HepG2 (cell line): ENCODE measurements around the gene RHEBL1. TPM values are rescaled to one million over a fixed set of nuclear protein-coding genes. Genes with fewer than 3 reads are reported as not detected.

Experiments used
- ATAC-seq: fragments of 200-7000 bp; cut with Tn5 transposase; 3 replicates; pipeline ENCODE4 v1.9.1; 2020; ENCODE audit warnings: mild to moderate bottlenecking, moderate library complexity
- BruUV-seq: library from RNA; stranded (reverse); fragments of 400-500 nt; replicated peaks from 2 replicates; lab custom pipeline; 2021; lab: Mats Ljungman, UMichigan
- CTCF ChIA-PET: fragments of 300-600 bp; formaldehyde crosslinking; extraction: SDS; loops from one replicate; lab custom pipeline; 2021; ENCODE audit warnings: low total read pairs, inconsistent platforms, low intra/inter-chr PET ratio; lab: Yijun Ruan, JAX
- POLR2A ChIA-PET: fragments of 350-600 bp; sonication (Branson Sonifier 250); formaldehyde crosslinking; loops from one replicate; lab custom pipeline; 2020; ENCODE audit warnings: antibody characterized with exemption, inconsistent platforms; lab: Yijun Ruan, JAX
- DNase-seq: peaks from one replicate; pipeline ENCODE4 v3.0.0-alpha.2; 2015; ENCODE audit warnings: low spot score
- FAIRE-seq: peaks from 3 replicates; lab custom pipeline; 2011; peaks lifted over from hg19 to GRCh38; lab: Jason Lieb, UNC
- H2AFZ ChIP-seq: one replicate; pipeline ENCODE4 v1.6.1; 2011; ENCODE audit warnings: low read length, inconsistent platforms
- H3K27ac ChIP-seq: fragments of 300-600 bp; 3 replicates; pipeline ENCODE4 v1.8.0; 2011; ENCODE audit warnings: mixed run types, mild to moderate bottlenecking, mixed read lengths, low read length, inconsistent platforms; ENCODE audit not compliant: insufficient read depth; ENCODE audit errors: extremely low read length
- H3K27me3 ChIP-seq, 2 experiments: fragments of 200-600 bp in 1 of 2; 2 replicates in 1 of 2; 3 replicates in 1 of 2; pipeline versions ENCODE4 v1.6.0 to v1.8.0; 2011; ENCODE audit warnings: low read length in 2 of 2, mild to moderate bottlenecking in 2 of 2, moderate library complexity in 2 of 2, inconsistent platforms in 1 of 2; ENCODE audit not compliant: insufficient read depth in 2 of 2, control insufficient read depth in 1 of 2
- H3K36me3 ChIP-seq, 2 experiments: fragments of 200-600 bp in 1 of 2; replicated peaks in 1 of 2; 2 replicates in 1 of 2; 3 replicates in 1 of 2; pipeline versions ENCODE4 v1.5.1 to v1.8.0; 2011; ENCODE audit warnings: low read length in 2 of 2, inconsistent platforms in 1 of 2; ENCODE audit not compliant: insufficient read depth in 2 of 2, control insufficient read depth in 1 of 2
- H3K4me1 ChIP-seq: 2 replicates; pipeline ENCODE4 v1.5.1; 2012; ENCODE audit warnings: low read length, inconsistent platforms; ENCODE audit not compliant: insufficient read depth
- H3K4me2 ChIP-seq: 2 replicates; pipeline ENCODE4 v1.6.0; 2011; ENCODE audit warnings: low read depth, low read length, inconsistent platforms
- H3K4me3 ChIP-seq, 3 experiments: fragments of 200-600 bp in 1 of 3; sonication (generic), shearing (Covaris generic) in 1 of 3; replicated peaks in 1 of 3; 2 replicates each; pipeline ENCODE4 v1.5.1; 2011 to 2016; ENCODE audit warnings: low read length in 3 of 3, inconsistent platforms in 2 of 3, low read depth in 2 of 3, mild to moderate bottlenecking in 2 of 3, control low read depth in 1 of 3, mixed read lengths in 1 of 3; ENCODE audit not compliant: insufficient read depth in 1 of 3
- H3K79me2 ChIP-seq: one replicate; pipeline ENCODE4 v1.6.1; 2011; ENCODE audit warnings: low read length, inconsistent platforms; ENCODE audit not compliant: insufficient read depth
- H3K9ac ChIP-seq: 2 replicates; pipeline ENCODE4 v1.6.0; 2011; ENCODE audit warnings: mild to moderate bottlenecking, low read depth, low read length, inconsistent platforms; ENCODE audit not compliant: insufficient read depth
- H3K9me3 ChIP-seq: 2 replicates; pipeline ENCODE4 v1.5.1; 2012; ENCODE audit warnings: mild to moderate bottlenecking, low read length
- H4K20me1 ChIP-seq: 2 replicates; pipeline ENCODE4 v1.6.0; 2011; ENCODE audit warnings: inconsistent platforms, mild to moderate bottlenecking, low read length, moderate library complexity; ENCODE audit not compliant: insufficient read depth
- FOXA1 ChIP-seq, 2 experiments: fragments of 450-650 bp in 1 of 2; sonication (generic) in 1 of 2; formaldehyde crosslinking in 1 of 2; IDR thresholded peaks; 2 replicates each; pipeline versions ENCODE4 v1.4.0 to v1.6.1; 2016 to 2020; ENCODE audit warnings: missing genetic modification reagents in 1 of 2
- MAFF ChIP-seq: IDR thresholded peaks from 2 replicates; pipeline ENCODE4 v1.6.1; 2011; ENCODE audit warnings: low read depth, low read length, improper control_type of control experiment
- PCBP2 ChIP-seq: fragments of 200-400 bp; formaldehyde crosslinking; optimal IDR thresholded peaks from 2 replicates; pipeline ENCODE3; 2018; ENCODE audit warnings: low read length, low read depth; ENCODE audit not compliant: poor library complexity, severe bottlenecking
- U2AF2 ChIP-seq: fragments of 200-400 bp; formaldehyde crosslinking; IDR thresholded peaks from 2 replicates; pipeline ENCODE4 v1.6.1; 2017; ENCODE audit warnings: low read depth, mild to moderate bottlenecking, low read length
- ZBTB8A ChIP-seq: sonication (generic); formaldehyde crosslinking; IDR thresholded peaks from 2 replicates; pipeline ENCODE4 v1.4.0; 2020; ENCODE audit warnings: mild to moderate bottlenecking, low read depth, missing genetic modification reagents, borderline replicate concordance
- ZFP82 ChIP-seq: sonication (generic); formaldehyde crosslinking; IDR thresholded peaks from 2 replicates; pipeline ENCODE4 v1.5.1; 2020; ENCODE audit warnings: mild to moderate bottlenecking, missing genetic modification reagents, borderline replicate concordance
- ZNF232 ChIP-seq: sonication (generic); formaldehyde crosslinking; IDR thresholded peaks from 2 replicates; pipeline ENCODE4 v1.4.0; 2020; ENCODE audit warnings: missing genetic modification reagents, borderline replicate concordance
- ZNF75D ChIP-seq: sonication (generic); formaldehyde crosslinking; IDR thresholded peaks from 2 replicates; pipeline ENCODE4 v1.8.1; 2023; ENCODE audit warnings: missing genetic modification reagents, mild to moderate bottlenecking, borderline replicate concordance
- WGBS: methylation state at CpG from one replicate; pipeline ENCODE4 v1.1.6; 2017; ENCODE audit warnings: low lambda C conversion rate; 5-methylcytosine and 5-hydroxymethylcytosine counted together
- in situ Hi-C: cut with HindIII; loops from 2 replicates; pipeline ENCODE4 v1.10.0; 2017; ENCODE audit warnings: low pct_unique_long_range_greater_than_20kb; ENCODE audit not compliant: extremely low pct_ligation_motif_present
- intact Hi-C: fragments of 100-400 bp; cut with micrococcal nuclease; formaldehyde crosslinking; loops from one replicate; pipeline ENCODE4 v1.10.0; 2022; ENCODE audit not compliant: unreplicated experiment
- polyA plus RNA-seq, 8 experiments: library from polyadenylated mRNA; depleted of rRNA in 3 of 8; stranded (reverse) in 7 of 8; unstranded in 1 of 8; fragments of >200 nt; fragmentation: Illumina TruSeq in 4 of 8; extraction: Trizol in 4 of 8; gene quantifications; 2 replicates each; pipeline versions ENCODE4 v1.2.1 to v1.2.3, GENCODE V29; 2011 to 2016; ENCODE audit warnings: low read depth in 4 of 8, missing spikeins in 1 of 8, mixed read lengths in 1 of 8; ENCODE audit not compliant: insufficient read depth in 1 of 8
- total RNA-seq, 5 experiments: library from RNA; depleted of rRNA; stranded (reverse); fragments of >200 nt; fragmentation: Illumina TruSeq; extraction: Trizol; gene quantifications; 2 replicates each; pipeline ENCODE4 v1.2.3, GENCODE V29; 2016; ENCODE audit warnings: low read depth in 1 of 5
- TF ChIP-seq, protein P1 (sequence below): sonication (generic); formaldehyde crosslinking; IDR thresholded peaks from 2 replicates; pipeline ENCODE4 v1.4.0; 2020; ENCODE audit warnings: missing genetic modification reagents, borderline replicate concordance
- TF ChIP-seq, protein P2 (sequence below): sonication (generic); formaldehyde crosslinking; IDR thresholded peaks from 2 replicates; pipeline ENCODE4 v1.4.0; 2020; ENCODE audit warnings: missing genetic modification reagents
- TF ChIP-seq, protein P3 (sequence below): IDR thresholded peaks from 2 replicates; pipeline ENCODE4 v1.6.1; 2016; ENCODE audit warnings: control low read depth

The RHEBL1 gene
- total and polyA plus RNA-seq, 2 of the 13 experiments (the other 11 are each of a cell fraction or from before 2014, with no cell fraction given), result 1.4 to 2.5 TPM

GRCh38 chr12:49036029-49036428 is 33.8 kb downstream of the RHEBL1 start:
- in situ Hi-C loops, result no loop called here
- ChIA-PET POLR2A (interaction anchor here (0.7 to 1.5 kb wide), 2 partner anchors 16 to 95 kb away, joined by 4 read pairs; no protein-coding TSS in a partner anchor), CTCF (no interaction called here)
- FAIRE-seq (no peak), ATAC-seq (no peak), DNase-seq (no peak)
- Histone ChIP-seq H3K79me2 (no peaks in the 10 kb centered on the region), H3K4me2 (no peak overlapping the region), H3K4me1 (no peaks in the 10 kb centered on the region), H2AFZ (no peak overlapping the region), H3K27me3 (no peaks in the 10 kb centered on the region), H3K27ac (no peak overlapping the region), H3K4me3 (no peak overlapping the region), H3K36me3 (peaks cover 47 to 90% of the 10 kb centered on the region in 2 experiments; a peak in 4 of 5 replicates), H4K20me1 (no peaks in the 10 kb centered on the region), H3K9me3 (no peaks in the 10 kb centered on the region), H3K9ac (no peak overlapping the region)
- no peak for TF ChIP-seq U2AF2
- no peak for TF ChIP-seq FOXA1 (IDR thresholded peaks at IDR 0.05)
- TF ChIP-seq FOXA1 (CRISPR knock-in tag; IDR thresholded peaks at IDR 0.05), result no peak
- TF ChIP-seq, protein P1, sequence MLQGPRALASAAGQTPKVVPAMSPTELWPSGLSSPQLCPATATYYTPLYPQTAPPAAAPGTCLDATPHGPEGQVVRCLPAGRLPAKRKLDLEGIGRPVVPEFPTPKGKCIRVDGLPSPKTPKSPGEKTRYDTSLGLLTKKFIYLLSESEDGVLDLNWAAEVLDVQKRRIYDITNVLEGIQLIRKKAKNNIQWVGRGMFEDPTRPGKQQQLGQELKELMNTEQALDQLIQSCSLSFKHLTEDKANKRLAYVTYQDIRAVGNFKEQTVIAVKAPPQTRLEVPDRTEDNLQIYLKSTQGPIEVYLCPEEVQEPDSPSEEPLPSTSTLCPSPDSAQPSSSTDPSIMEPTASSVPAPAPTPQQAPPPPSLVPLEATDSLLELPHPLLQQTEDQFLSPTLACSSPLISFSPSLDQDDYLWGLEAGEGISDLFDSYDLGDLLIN (CRISPR knock-in tag), result no peak
- no peak for TF ChIP-seq MAFF
- intact Hi-C loops, result no loop called here
- WGBS, result 95% methylated on average over 4 of the region's 4 CpGs
- BruUV-seq, result no TSS peak

GRCh38 chr12:49034286-49034622 is 35.5 kb downstream of the RHEBL1 start:
- in situ Hi-C loops (no loop called here), intact Hi-C loops (no loop called here)
- Histone ChIP-seq H3K9ac (no peak overlapping the region), H3K79me2 (no peaks in the 10 kb centered on the region), H3K4me1 (no peaks in the 10 kb centered on the region), H3K36me3 (peaks cover 44 to 85% of the 10 kb centered on the region in 2 experiments; a peak in 4 of 5 replicates), H3K27me3 (no peaks in the 10 kb centered on the region), H4K20me1 (no peaks in the 10 kb centered on the region), H2AFZ (no peak overlapping the region), H3K4me2 (no peak overlapping the region), H3K4me3 (no peak overlapping the region), H3K9me3 (no peaks in the 10 kb centered on the region), H3K27ac (no peak overlapping the region)
- POLR2A ChIA-PET, result interaction anchor here (3.0 kb wide), 1 partner anchor 14 kb away, joined by 9 read pairs; no protein-coding TSS in a partner anchor
- ATAC-seq (no peak), FAIRE-seq (no peak), DNase-seq (no peak)
- CTCF ChIA-PET, result no interaction called here
- no TSS peak for BruUV-seq
- 94% methylated on average over 4 of the region's 4 CpGs for WGBS
- TF ChIP-seq ZBTB8A (no peak), ZNF232 (no peak), ZNF75D (CRISPR knock-in tag) (no peak), ZFP82 (CRISPR knock-in tag) (no peak), PCBP2 (no peak)
- TF ChIP-seq, protein P2, sequence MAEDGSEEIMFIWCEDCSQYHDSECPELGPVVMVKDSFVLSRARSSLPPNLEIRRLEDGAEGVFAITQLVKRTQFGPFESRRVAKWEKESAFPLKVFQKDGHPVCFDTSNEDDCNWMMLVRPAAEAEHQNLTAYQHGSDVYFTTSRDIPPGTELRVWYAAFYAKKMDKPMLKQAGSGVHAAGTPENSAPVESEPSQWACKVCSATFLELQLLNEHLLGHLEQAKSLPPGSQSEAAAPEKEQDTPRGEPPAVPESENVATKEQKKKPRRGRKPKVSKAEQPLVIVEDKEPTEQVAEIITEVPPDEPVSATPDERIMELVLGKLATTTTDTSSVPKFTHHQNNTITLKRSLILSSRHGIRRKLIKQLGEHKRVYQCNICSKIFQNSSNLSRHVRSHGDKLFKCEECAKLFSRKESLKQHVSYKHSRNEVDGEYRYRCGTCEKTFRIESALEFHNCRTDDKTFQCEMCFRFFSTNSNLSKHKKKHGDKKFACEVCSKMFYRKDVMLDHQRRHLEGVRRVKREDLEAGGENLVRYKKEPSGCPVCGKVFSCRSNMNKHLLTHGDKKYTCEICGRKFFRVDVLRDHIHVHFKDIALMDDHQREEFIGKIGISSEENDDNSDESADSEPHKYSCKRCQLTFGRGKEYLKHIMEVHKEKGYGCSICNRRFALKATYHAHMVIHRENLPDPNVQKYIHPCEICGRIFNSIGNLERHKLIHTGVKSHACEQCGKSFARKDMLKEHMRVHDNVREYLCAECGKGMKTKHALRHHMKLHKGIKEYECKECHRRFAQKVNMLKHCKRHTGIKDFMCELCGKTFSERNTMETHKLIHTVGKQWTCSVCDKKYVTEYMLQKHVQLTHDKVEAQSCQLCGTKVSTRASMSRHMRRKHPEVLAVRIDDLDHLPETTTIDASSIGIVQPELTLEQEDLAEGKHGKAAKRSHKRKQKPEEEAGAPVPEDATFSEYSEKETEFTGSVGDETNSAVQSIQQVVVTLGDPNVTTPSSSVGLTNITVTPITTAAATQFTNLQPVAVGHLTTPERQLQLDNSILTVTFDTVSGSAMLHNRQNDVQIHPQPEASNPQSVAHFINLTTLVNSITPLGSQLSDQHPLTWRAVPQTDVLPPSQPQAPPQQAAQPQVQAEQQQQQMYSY (CRISPR knock-in tag), result no peak
- TF ChIP-seq, protein P3, sequence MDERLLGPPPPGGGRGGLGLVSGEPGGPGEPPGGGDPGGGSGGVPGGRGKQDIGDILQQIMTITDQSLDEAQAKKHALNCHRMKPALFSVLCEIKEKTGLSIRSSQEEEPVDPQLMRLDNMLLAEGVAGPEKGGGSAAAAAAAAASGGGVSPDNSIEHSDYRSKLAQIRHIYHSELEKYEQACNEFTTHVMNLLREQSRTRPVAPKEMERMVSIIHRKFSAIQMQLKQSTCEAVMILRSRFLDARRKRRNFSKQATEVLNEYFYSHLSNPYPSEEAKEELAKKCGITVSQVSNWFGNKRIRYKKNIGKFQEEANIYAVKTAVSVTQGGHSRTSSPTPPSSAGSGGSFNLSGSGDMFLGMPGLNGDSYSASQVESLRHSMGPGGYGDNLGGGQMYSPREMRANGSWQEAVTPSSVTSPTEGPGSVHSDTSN, result no peak
